RWPE2 (cell line): ENCODE results near the gene CHRM1.
"Not testable (repeated sequence)": the region's sequence is repeated elsewhere in the genome, so short reads cannot be mapped to it uniquely, and the experiment has no call there.

Experiments used
- ATAC-seq: fragments of 200-7000 bp; cut with Tn5 transposase; 3 replicates; pipeline ENCODE4 v1.9.1; 2021; ENCODE audit warnings: low read depth
- DNase-seq: peaks from one replicate; pipeline ENCODE4 v3.0.0-alpha.2; 2020; ENCODE audit warnings: low spot score
- H3K27ac ChIP-seq: fragments of 450-650 bp; 2 replicates; pipeline ENCODE4 v1.5.1; 2017; ENCODE audit warnings: mild to moderate bottlenecking; ENCODE audit not compliant: poor library complexity, severe bottlenecking
- H3K27me3 ChIP-seq: fragments of 250-450 bp; sonication (Bioruptor Pico); 2 replicates; pipeline ENCODE4 v1.5.1; 2021; ENCODE audit warnings: mild to moderate bottlenecking, moderate library complexity; ENCODE audit not compliant: insufficient read depth, poor library complexity, severe bottlenecking
- H3K36me3 ChIP-seq: fragments of 250-450 bp; sonication (Bioruptor Pico); 2 replicates; pipeline ENCODE4 v1.5.1; 2020; ENCODE audit warnings: low read depth, mild to moderate bottlenecking, moderate library complexity
- H3K4me1 ChIP-seq: fragments of 250-450 bp; sonication (Bioruptor Pico); 2 replicates; pipeline ENCODE4 v1.5.1; 2021; ENCODE audit warnings: mild to moderate bottlenecking, moderate library complexity; ENCODE audit not compliant: insufficient read depth, poor library complexity, severe bottlenecking
- H3K4me3 ChIP-seq: fragments of 250-450 bp; sonication (Bioruptor Pico); 2 replicates; pipeline ENCODE4 v1.5.1; 2021; ENCODE audit warnings: mild to moderate bottlenecking, moderate library complexity; ENCODE audit not compliant: severe bottlenecking
- H3K9me3 ChIP-seq: fragments of 250-450 bp; sonication (Bioruptor Pico); 2 replicates; pipeline ENCODE4 v1.5.1; 2021; ENCODE audit warnings: mild to moderate bottlenecking, moderate library complexity; ENCODE audit not compliant: severe bottlenecking
- TF ChIP-seq, protein P1 (sequence below): fragments of 450-650 bp; IDR thresholded peaks from one replicate; pipeline ENCODE4 v1.5.1; 2017; ENCODE audit warnings: mild to moderate bottlenecking, moderate library complexity; ENCODE audit not compliant: poor library complexity, severe bottlenecking

The CHRM1 gene

DNA sequence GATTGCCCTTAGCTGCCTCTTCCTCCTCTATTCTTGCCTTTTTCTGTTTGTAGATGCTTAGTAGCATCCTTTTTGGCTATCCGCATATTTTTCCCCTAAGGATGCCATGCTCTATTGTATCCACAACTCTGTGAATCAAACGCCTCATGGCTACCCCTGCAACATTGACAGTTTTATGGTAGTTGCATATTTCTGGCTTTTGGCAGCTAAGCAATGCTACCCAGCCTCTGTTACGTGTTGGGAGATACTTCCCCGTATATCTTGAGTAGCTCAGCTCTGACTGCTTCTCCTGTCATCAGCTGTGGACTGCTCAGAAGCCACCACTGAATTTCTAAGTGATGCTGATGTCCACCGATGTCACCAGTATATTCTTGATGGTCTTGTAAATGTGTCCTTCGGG, 55.5 kb downstream of the CHRM1 start:
- DNase-seq (no peak), ATAC-seq (no peak)
- Histone ChIP-seq H3K27me3 (no peaks in the 10 kb centered on the region), H3K36me3 (peaks cover 48% of the 10 kb centered on the region), H3K4me3 (no peak overlapping the region), H3K9me3 (no peaks in the 10 kb centered on the region), H3K27ac (no peak overlapping the region), H3K4me1 (peaks cover 15% of the 10 kb centered on the region)
- TF ChIP-seq, protein P1, sequence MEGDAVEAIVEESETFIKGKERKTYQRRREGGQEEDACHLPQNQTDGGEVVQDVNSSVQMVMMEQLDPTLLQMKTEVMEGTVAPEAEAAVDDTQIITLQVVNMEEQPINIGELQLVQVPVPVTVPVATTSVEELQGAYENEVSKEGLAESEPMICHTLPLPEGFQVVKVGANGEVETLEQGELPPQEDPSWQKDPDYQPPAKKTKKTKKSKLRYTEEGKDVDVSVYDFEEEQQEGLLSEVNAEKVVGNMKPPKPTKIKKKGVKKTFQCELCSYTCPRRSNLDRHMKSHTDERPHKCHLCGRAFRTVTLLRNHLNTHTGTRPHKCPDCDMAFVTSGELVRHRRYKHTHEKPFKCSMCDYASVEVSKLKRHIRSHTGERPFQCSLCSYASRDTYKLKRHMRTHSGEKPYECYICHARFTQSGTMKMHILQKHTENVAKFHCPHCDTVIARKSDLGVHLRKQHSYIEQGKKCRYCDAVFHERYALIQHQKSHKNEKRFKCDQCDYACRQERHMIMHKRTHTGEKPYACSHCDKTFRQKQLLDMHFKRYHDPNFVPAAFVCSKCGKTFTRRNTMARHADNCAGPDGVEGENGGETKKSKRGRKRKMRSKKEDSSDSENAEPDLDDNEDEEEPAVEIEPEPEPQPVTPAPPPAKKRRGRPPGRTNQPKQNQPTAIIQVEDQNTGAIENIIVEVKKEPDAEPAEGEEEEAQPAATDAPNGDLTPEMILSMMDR: no peak

DNA sequence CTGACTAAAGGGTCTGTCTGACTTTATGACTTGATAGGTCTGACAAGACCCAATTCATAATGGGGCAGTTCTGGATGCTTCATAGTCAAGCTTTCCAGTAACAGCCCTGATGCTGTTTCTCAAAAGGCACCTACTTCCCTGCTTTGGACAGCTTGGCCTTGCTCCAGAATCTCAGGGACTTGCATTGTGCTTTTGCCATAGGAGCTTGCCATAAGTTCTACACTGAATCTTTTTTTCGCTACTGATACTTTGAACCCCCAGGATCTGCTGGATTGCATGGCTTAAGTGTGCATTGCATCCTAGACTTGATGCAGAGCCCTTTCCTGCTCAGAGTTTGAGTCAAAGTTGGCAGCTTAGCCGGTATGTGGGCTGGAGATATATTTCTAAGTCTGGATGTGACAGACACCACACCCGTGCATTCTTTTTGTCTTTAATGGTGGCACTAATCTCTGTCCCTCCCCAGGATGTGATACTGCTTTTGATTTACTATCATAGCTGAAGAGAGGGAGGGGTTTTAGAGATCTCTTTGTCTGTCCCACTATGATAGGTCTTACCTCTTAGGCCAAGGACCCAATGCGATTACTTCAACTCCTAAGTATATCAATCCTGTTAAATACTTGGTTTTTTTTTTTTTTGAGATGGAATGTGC, 57.4 kb downstream of the CHRM1 start:
- Histone ChIP-seq H3K4me1 (peaks cover 24% of the 10 kb centered on the region), H3K27me3 (no peaks in the 10 kb centered on the region), H3K4me3 (no peak overlapping the region), H3K9me3 (no peaks in the 10 kb centered on the region), H3K36me3 (peaks cover 48% of the 10 kb centered on the region), H3K27ac (no peak overlapping the region)
- ATAC-seq (no peak), DNase-seq (no peak)
- TF ChIP-seq, protein P1: no peak

DNA sequence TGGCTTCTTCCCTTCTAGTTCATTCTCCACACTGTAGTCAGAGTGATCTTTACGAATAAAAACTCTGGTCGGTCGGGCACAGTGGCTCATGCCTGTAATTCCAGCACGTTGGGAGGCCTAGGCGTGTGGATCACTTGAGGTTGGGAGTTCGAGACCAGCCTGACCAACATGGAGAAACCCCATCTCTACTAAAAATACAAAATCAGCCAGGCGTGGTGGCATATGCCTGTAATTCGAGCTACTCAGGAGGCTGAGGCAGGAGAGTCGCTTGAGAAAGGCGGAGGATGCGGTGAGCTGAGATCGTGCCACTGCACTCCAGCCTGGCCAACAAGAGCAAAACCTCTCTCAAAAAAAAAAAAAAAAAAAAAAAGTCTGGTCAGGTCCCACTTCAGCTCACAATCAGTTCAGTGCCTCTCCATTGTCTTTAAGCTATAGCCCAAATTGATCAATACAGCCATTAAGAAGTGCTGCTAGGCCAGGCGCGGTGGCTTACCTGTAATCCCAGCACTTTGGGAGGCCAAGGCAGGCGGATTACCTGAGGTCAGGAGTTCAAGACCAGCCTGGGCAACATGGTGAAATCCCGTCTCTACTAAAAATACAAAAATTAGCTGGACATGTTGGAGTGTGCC, 59.5 kb downstream of the CHRM1 start:
- DNase-seq, H3K4me3 ChIP-seq: not testable (repeated sequence)
- peak overlapping the region; percentile 84 for H3K27ac ChIP-seq

DNA sequence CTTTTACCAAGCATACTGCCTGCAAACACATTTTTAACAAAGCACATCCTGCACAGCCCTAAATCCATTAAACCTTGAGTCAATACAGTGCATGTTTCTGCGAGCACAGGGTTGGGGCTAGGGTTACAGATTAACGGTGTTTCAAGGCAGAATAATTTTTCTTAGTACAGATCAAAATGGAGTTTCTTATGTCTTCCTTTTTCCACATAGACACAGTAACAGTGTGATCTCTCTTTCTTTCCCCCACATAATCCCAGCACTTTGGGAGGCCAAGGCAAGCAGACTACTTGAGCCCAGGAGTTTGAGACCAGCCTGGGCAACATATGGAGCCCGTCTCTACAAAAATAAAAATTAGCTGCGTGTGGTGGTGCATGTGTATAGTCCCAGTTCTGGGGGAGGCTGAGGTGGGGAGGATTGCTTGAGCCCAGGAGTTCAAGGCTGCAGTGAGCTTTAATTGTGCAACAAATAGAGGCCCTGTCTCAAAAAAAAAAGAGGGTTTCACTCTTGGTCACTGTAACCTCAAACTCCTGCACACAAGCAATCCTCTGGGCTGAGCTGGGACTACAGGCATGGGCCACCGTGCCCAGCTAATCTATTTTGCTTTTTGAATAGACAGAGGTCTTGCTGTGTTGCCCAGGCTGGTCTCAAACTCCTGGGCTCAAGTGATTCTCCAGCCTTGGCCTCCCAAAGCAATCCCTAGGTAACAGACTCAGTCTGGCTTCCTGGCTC, 60.2 kb downstream of the CHRM1 start:
- H3K27me3 ChIP-seq: no peaks in the 10 kb centered on the region
- TF ChIP-seq, protein P1: no peak
- DNase-seq (no peak), ATAC-seq (peak; percentile 6; the same call in 1 of the 3 replicates)
- no peak overlapping the region for H3K4me3 ChIP-seq
- peaks cover 44% of the 10 kb centered on the region for H3K36me3 ChIP-seq
- peaks cover 40% of the 10 kb centered on the region for H3K4me1 ChIP-seq
- peak overlapping the region; percentile 84 for H3K27ac ChIP-seq
- no peaks in the 10 kb centered on the region for H3K9me3 ChIP-seq

More for the DNA sequence above, 59.5 kb downstream of the CHRM1 start:
- not testable (repeated sequence) for H3K27me3 ChIP-seq, ATAC-seq, H3K9me3 ChIP-seq
- H3K36me3 ChIP-seq: peaks cover 48% of the 10 kb centered on the region
- peaks cover 40% of the 10 kb centered on the region for H3K4me1 ChIP-seq

DNA sequence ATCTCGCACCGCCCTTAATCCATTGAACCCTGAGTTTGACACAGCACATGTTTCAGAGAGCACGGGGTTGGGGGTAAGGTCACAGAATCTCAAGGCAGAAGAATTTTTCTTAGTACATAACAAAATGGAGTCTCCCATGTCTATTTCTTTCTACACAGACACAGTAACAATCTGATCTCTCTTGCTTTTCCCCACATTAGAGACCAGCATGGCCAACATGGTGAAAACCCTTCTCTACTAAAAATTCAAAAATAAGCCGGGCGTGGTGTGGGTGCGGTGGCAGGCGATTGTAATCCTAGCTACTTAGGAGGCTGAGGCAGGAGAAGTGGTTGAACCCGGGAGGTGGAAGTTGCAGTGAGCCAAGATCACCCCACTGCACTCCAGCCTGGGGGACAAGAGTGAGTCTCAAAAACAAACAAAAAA, 61.9 kb downstream of the CHRM1 start:
- Histone ChIP-seq H3K36me3 (peaks cover 54% of the 10 kb centered on the region), H3K27ac (peak overlapping the region; percentile 84), H3K4me1 (peaks cover 41% of the 10 kb centered on the region)
- not testable (repeated sequence) for H3K9me3 ChIP-seq, ATAC-seq, DNase-seq, H3K4me3 ChIP-seq, H3K27me3 ChIP-seq
